ENCODE measurements around the gene CABP2. TPM values are rescaled to one million over a fixed set of nuclear protein-coding genes. Genes with fewer than 3 reads are reported as not detected.

The CABP2 gene
- total and polyA plus RNA-seq, 12 donors = not detected

GRCh38 chr11:67542169-67542568 is 18.9 kb upstream of the CABP2 start:
- 67 to 68% methylated on average over 3 of the region's 3 CpGs for WGBS, 2 donors
- no peak for TF ChIP-seq CTCF (IDR thresholded peaks at IDR 0.05)
- H3K4me3 ChIP-seq = no peak overlapping the region
- no peak overlapping the region for H3K27ac ChIP-seq
- no peak for ATAC-seq
- H3K36me3 ChIP-seq = no peaks in the 10 kb centered on the region
- DNase-seq = no peak
- no peaks in the 10 kb centered on the region for H3K27me3 ChIP-seq
- no peaks in the 10 kb centered on the region for H3K9me3 ChIP-seq
- intact Hi-C loops (cut with DNase I) = no loop called here
- H3K4me1 ChIP-seq = peaks cover 0 to 18% (median 13%) of the 10 kb centered on the region in 9 donors

- H3K9me3 ChIP-seq = no peaks in the 10 kb centered on the region
- no peak overlapping the region for H3K27ac ChIP-seq
- intact Hi-C loops (cut with DNase I) = no loop called here
- ATAC-seq = no peak
- H3K4me1 ChIP-seq = peaks cover 0 to 18% (median 13%) of the 10 kb centered on the region in 9 donors
- no peak for DNase-seq
- no peak for TF ChIP-seq CTCF (IDR thresholded peaks at IDR 0.05)
- 88 to 94% methylated on average over 6 of the region's 6 CpGs for WGBS, 2 donors
- no peaks in the 10 kb centered on the region for H3K36me3 ChIP-seq
- no peak overlapping the region for H3K4me3 ChIP-seq
- no peaks in the 10 kb centered on the region for H3K27me3 ChIP-seq
These were observed 18.0 kb upstream of the CABP2 start for GRCh38 chr11:67541198-67541597.

DNA sequence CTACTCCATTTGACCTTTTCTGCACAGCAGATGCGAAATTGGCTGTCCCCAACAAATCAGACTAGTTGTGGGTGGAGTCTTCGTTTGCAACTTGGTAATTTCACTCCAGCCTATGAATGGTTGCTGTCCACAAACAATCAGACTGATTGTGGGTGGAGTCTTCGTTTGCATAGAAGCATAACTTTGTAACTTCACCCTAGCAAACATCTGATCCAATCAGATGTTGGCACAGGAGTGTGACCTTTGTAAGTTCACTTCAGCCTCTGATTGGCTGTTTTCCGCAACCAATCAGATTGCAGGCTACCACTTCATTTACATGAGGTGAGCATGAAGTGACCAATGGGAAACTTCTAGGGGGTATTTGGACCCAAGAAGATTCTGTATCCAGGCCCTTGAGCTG is 16.3 kb upstream of the CABP2 start:
- peaks cover 0 to 9% (median 4%) of the 10 kb centered on the region in 9 donors for H3K4me1 ChIP-seq
- no peak for DNase-seq
- no peak overlapping the region for H3K27ac ChIP-seq
- no peaks in the 10 kb centered on the region for H3K27me3 ChIP-seq
- H3K4me3 ChIP-seq = no peak overlapping the region
- no peaks in the 10 kb centered on the region for H3K36me3 ChIP-seq
- WGBS, 2 donors = 90% methylated on average over 4 of the region's 4 CpGs
- ATAC-seq = no peak
- no peak for TF ChIP-seq CTCF (IDR thresholded peaks at IDR 0.05)
- peaks cover 0 to 11% (median 0%) of the 10 kb centered on the region in 11 donors for H3K9me3 ChIP-seq
- intact Hi-C loops (cut with DNase I) = no loop called here

- ATAC-seq (no peak), DNase-seq (no peak)
- no peak overlapping the region for H3K4me3 ChIP-seq
- H3K36me3 ChIP-seq = no peaks in the 10 kb centered on the region
- no peaks in the 10 kb centered on the region for H3K27me3 ChIP-seq
- peaks cover 0 to 17% (median 0%) of the 10 kb centered on the region in 11 donors for H3K9me3 ChIP-seq
- no peak for TF ChIP-seq CTCF (IDR thresholded peaks at IDR 0.05)
- intact Hi-C loops (cut with DNase I) = no loop called here
- H3K27ac ChIP-seq = no peak overlapping the region
- 87 to 92% methylated on average over 10 of the region's 10 CpGs for WGBS, 2 donors
- H3K4me1 ChIP-seq = peaks cover 0 to 5% (median 0%) of the 10 kb centered on the region in 9 donors
These were observed 15.7 kb upstream of the CABP2 start for GRCh38 chr11:67538823-67539505.
